NCI-H1930 (cell line): ENCODE measurements around the gene TMEFF2.

ENCODE experiments used
- DNase-seq, 2 experiments: peaks; one replicate each; lab custom pipeline; 2025; lab: John Stamatoyannopoulos, UW

Gene TMEFF2

DNA sequence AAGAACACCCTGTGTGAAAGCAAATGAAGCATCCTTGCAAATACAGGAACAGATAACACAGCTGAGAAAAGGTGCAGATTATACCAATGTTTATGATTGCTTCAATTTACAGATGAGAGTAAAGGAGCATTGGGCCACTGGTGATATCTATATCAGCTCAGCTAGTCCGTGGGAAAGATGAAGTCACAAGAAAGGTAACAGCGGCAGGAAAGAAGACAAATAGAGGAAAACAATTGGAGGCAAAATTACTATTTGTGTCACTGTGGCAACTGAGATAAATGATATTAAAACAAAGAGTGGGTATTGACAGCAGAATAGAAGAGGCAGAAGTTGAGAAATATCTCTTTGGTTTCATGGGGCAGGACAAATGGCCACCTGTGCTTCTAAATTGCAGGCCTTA lies 226.6 kb downstream of the TMEFF2 start:
- no peak for DNase-seq

- DNase-seq: no peak
Measured at GRCh38 chr2:191965733-191966132, 229.0 kb downstream of the TMEFF2 start.

GRCh38 chr2:191961556-191961955 lies 233.2 kb downstream of the TMEFF2 start:
- no peak for DNase-seq

GRCh38 chr2:191959209-191959608 lies 235.5 kb downstream of the TMEFF2 start:
- no peak for DNase-seq

- no peak for DNase-seq
Measured at GRCh38 chr2:191957996-191958860, 236.5 kb downstream of the TMEFF2 start.

- DNase-seq: no peak
Measured at GRCh38 chr2:191954451-191954850, 240.3 kb downstream of the TMEFF2 start.

DNA sequence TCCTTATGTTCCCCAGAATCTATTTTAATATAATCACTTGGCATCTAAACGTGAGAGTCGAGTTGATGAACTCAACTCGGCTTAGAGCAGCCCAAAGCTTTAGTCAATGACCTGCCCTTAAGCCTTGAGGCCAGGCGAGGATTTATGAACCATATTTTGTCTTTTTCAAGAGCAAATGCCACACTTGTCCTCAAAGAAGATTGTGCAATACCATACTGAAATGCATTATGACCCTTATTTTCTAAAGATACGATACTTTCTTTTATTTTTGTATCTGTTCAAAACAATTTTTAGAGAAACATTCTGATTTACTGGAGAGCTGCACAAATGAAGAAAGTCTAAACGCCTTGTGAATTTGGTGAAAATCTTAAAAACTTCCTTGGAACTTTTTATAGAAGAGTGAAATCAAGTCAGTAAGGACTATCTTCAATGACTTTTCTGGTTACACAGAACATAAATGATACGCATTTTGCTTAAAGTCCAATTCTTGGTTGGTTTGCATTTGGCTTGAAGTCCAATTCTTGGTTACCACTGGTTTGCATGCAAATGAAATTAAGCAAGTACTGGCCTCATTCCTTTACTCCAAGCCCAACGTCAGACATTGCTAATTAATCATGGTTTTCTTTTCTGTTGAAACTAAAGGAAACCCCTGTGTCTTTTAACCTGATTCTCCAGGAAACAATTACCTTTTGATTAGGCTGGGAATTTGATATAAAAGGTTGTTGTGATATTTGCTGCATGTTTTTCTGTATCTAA lies 242.0 kb downstream of the TMEFF2 start:
- DNase-seq: no peak

DNA sequence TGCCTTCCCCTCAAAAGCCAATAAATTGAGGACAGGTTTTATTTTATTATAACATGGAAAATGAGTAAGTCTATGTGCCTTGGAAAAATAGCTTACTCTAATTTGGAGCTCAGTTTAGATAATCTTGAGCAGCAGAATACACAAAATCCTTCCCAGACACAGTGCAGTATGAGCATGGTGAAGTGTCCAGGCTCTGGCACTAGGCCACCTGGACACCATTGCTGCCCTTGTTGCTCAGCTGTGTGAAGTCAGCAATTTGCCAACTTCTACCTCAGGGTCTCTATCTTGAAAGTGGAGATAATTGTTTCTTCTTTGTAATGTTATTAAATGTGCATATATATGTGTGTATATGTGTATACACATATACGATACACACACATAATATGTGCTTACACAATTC lies 242.9 kb downstream of the TMEFF2 start:
- DNase-seq: no peak

DNA sequence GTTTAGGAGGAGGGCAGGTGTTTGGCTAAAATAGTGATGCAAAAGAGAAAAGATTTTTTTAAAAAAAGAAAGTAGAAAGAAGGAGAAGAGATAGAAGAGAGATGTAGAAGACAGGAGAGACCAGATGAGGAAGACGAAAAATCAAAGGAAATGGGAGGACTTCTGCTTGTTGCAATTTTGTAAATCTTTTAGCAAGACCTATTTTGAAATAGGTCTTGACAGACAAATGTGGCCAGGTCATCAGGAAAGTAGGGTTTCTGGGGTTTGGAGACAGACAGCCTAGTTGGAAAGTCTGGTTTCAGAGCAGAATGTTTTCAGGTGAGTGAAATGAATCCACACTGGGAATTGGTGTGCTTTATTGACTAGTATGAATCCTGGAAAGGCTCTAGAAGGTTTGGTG lies 243.4 kb downstream of the TMEFF2 start:
- no peak for DNase-seq

DNA sequence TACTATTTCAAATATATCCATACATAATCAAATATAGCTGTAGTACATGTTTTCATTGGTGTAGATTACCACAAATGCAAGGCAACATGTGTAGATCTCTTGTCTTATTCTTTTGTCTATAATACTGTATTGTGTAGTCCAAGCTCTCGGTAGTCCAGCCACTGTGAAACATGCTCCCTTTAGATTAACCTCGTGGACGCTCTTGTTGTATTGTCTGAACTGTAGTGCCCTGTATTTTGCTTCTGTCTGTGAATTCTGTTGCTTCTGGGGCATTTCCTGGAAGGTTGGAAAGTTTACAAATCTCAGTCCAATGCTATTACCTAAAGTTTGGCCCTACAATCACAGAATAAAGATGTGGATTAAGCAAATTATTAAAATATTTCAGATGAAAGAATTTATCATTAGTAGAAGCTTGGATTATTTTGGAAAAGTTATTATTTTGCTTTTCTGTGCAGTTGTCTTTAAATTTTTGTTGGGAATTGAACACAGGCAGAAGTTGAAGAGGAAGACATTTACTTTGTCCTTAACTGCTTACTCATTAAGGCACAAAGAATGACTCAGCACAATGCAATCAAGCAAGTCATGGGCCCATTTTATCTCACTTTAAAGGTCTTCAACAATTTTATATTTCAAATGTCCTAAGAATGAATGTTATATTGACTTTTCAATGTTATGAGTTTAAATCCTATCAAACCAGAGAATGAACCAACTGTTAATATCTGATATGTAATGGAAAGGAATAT lies 244.4 kb downstream of the TMEFF2 start:
- DNase-seq: no peak

DNA sequence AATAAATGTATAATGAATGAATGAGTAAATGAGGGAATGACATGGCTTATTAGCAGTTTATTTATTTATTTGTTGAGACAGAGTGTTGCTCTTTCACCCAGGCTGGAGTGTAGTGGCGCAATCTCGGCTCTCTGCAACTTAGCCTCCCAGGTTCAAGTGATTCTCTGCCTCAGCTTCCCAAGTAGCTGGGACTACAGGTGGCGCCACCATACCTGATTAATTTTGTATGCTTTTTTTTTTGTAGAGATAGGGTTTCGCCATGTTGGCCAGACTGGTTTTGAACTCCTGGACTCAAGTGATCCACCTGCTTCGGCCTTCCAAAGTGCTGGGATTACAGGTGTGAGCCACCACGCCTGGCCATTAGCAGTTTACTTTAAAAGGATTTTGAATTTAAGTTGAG lies 247.5 kb downstream of the TMEFF2 start:
- DNase-seq: no peak

DNA sequence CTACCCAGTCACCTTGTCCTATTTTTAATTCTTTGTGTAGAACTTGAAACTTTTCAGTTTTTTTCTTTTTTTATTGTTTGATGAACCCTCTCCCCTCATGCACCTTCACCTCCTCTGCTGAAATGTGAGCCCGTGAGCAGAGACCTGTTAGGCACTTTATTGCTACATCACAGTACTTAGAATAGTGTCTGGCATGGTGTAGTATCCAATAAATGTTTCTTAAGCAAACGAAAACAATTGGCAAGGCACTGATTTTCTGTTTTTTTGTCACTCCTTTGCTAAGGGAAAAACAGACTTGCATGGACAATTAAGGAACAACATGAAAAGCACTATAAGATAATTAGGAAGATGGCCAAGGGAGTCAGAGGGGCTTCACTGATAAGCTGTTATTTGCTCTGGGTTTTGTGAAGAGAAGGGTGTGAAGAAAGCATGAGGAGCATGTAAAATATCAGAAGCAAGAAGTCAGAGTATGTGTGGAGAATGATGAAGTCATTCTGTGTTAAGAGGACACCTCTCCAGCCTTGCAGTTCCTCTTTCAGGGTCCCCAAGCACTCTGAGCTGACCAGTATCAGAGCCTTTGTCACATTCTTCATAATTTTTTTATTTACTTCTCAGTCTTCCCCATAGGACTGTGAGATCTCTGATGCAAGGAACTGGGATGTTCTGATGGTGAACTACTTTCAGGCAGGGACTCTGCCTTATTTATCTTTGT lies 248.1 kb downstream of the TMEFF2 start:
- no peak for DNase-seq

DNA sequence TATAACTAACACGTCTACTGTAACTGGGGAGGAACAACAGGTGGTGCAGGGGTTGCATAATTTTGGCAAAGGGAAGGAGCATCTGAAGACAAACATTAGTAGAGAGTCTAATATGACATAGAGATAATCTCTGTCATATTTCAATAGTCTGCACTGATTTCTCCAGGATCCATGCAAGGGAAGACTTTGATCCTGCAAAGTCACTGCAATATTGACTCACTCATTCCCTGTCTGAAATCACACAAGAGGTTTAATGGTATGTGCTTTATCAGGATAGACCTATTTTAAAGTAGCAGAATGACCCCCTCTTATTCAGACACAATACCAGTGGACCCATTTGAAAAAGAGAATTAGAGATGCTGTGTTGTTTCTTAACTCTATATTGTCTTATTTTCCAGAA lies 249.1 kb downstream of the TMEFF2 start:
- no peak for DNase-seq

GRCh38 chr2:191942739-191943103 lies 252.0 kb downstream of the TMEFF2 start:
- no peak for DNase-seq

GRCh38 chr2:191942090-191942738 lies 252.5 kb downstream of the TMEFF2 start:
- no peak for DNase-seq

DNA sequence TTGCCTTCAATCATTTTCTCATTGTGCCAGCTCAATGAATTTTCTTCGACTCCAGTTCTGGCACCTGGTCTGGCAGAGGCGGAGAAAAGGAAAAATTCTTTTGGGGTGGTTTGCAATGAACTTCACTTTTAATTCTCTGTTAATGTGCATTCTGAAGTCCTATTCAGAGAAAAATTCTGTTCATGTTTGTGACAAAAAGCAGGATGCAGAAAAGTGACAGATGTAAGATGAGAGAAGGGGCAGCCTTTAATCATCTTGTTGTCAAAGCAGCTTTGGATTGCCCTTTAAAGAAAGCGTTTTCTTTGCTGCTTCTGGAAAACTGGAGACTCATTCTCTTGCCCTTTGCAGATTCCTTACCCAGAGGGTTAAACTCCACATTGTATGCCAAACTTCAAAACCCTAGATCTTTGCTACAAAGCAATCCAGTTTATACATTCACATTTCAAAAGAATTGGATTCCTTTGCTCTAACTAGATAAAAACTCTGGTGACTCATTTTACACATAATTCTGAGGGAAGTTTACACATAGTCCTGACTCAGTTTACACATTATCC lies 253.3 kb downstream of the TMEFF2 start:
- DNase-seq: no peak

DNA sequence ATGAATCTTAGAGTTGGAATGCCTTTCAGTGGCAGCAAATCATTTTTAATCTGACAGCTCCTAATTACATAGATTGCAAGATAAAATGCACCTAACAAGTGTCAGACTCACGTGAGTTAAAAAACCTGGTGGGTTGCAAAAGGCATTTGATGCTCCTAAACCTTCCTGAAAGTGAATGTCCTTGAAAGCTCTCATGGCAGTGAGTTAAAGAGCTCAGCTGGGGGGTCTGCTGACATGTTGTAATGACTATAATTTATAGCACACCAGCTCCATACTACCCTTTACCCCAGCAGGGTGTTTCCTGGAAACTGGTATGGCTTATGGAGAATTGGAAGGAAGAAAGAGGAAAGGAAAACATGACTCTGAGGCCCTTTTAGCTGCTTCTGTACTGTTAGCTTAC lies 256.0 kb downstream of the TMEFF2 start:
- DNase-seq: no peak

DNA sequence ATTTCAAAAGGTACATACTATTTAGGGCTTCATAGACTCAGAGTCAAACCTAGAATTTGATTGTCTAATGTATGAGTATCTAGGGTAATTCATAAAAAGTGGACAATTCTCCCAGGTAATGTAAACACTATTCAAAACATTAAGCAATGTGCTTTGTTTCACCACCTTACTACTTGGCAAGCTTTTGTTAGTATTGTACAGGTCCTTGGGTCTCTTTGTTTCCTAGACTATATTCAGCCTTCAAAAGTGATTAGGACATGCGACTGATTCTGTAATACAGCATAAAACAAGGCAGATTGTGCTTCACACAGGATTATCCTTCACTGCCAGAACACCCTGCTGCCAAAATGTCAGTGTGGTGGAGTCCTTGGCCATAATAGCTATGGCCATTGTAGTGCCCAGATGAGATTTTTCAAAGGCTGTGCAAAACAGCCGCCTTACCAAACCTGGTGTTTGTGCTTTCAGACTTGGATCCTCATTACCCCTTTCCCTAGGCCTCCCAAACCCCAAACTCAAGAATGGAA lies 257.8 kb downstream of the TMEFF2 start:
- no peak for DNase-seq

- DNase-seq: no peak
Measured at GRCh38 chr2:191935247-191935646, 259.5 kb downstream of the TMEFF2 start.

DNA sequence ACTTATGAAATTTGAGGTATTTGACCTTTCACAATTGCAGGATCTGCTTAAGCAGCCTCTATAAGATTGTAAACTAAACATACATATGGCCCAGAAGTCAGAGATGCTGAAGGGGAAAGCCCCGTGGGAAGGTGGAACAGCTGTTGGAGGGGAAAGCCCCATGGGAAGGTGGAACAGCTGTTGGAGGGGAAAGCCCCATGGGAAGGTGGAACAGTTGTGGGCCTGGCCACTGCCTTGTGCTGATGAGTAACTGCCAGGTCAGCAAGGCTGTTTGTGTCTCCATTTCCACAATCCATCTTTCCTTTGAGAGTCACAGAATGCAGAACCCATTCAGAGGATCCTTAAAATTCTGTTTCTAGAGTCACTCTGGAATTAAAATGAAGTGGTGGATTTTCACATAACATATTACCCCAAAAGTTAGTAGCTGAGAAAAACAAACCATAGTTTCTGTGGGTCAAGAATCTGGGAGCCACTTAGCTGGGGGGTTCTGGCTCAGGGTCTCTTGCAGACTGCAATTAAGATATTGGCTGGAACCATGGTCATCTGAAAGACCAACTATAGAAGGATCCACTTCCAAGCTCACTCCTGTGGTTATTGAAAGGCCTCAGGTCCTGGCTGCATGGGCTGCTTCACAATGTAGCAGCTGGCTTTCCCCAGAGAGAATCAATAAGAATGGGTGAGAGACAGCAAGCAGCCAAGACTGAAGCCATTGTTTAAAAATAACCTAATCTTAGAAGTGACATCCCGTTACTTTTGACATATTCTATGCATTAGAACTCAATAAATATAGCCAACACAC lies 261.2 kb downstream of the TMEFF2 start:
- no peak for DNase-seq
